ENCODE results near the gene UBXN1.

Gene UBXN1, protein sequence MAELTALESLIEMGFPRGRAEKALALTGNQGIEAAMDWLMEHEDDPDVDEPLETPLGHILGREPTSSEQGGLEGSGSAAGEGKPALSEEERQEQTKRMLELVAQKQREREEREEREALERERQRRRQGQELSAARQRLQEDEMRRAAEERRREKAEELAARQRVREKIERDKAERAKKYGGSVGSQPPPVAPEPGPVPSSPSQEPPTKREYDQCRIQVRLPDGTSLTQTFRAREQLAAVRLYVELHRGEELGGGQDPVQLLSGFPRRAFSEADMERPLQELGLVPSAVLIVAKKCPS

DNA sequence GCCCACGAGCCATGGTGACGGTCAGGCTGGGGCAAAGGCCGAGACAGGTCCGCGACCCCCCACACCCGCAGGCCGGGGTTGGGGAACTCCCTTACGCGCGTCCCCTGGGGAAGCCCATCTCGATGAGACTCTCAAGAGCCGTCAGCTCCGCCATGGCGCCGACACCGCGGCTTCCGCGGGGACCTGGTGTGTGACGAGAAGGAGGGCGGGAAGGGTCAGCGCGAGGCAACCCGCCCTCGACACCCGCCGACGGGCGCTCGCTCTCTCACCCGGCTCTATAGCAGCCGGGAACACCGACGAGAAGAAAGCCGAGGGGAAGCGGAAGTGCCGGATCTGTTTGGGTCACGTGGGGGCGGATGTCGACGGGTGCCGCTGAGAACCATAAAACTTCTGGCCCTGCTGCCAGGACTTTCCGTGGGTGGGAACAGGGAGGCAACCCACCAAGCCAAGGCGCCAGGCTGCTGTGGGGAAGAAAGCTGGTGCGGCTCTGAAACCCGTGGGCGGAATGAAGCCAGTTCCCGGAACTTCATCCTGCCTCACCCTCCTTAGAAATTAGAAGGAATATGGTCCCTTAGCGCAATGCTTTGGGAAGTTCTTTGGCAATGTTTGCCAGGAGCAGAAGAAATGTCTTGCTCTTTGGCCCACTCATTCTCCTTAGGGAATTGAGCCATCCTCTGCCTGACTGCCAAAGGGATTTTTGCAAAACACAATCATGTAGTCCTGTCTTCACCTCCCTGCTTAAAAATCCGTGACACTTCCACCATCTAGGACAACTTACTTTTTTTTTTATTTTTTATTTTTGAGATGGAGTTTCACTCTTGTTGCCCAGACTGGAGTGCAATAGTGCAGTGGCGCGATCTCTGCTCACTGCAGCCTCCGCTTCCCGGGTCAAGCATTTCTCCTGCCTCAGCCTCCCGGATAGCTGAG is at the start of gene UBXN1:
TSS of gene UBXN1 (minus strand) at position 304 of the 927 bp plus-strand sequence. CDS start at position 154, 150 bp downstream.
- peak; percentile 76 to 86 for DNase-seq (ENCODE audit: extremely low read depth in 1 of 2, low read depth in 1 of 2)

DNA sequence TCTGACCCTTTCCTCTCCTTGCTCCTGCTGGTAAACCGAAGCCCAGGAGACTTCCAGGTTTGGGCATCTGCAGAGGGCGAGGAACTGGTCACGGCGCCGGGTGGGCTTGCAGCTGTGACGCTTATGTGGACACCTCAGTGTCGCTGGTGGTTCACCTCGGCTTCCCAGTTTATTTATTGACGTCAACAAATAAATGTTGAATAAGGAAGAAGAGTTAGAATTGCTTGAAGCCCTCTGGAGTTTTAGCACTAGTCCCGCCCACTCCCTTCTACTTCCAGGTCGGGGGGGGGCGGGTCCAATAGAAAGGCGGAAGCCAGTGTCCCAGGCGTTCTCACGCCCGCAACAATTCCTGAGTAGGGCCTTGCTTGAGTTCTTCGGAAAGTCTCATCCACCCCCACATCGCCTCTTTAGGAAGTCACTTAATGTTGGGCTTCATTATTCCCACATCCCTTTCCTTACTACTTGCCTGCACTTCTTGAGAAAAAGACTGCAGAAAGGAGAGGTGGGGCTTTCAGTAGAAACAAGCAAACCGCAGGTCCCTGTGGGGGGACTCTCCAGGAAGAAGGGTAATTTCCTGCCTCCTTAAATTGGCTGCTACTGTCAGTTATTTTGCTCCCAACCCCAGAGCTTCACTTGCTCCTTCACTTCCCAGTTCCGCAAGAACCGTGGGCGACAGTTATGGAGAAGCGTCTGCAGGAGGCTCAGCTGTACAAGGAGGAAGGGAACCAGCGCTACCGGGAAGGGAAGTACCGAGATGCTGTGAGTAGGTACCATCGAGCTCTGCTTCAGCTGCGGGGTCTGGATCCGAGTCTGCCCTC is 49.5 kb upstream of the UBXN1 start, which contains the start of gene TTC9C:
TSS of gene TTC9C (plus strand) at position 316 of the 818 bp plus-strand sequence. CDS start at position 679, 363 bp downstream.
- DNase-seq (ENCODE audit: extremely low read depth in 1 of 2, low read depth in 1 of 2) = peak; percentile 58 to 79

DNA sequence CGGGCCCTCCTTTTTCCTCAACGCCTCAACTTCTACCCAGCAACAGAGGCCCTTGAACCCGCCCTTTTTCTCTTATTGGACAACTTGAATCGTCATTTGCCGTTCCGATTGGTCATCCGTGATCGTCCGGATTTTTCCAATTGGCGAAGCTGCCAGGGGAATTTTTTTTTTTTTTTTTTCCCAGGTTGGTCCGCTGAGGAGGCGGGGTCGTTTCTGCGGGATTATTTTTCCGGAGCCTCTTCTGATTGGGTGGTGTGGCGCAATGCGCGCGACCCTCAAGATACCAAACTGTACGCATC is 48.9 kb upstream of the UBXN1 start:
- DNase-seq (ENCODE audit: extremely low read depth in 1 of 2, low read depth in 1 of 2) = peak; percentile 59 to 84

DNA sequence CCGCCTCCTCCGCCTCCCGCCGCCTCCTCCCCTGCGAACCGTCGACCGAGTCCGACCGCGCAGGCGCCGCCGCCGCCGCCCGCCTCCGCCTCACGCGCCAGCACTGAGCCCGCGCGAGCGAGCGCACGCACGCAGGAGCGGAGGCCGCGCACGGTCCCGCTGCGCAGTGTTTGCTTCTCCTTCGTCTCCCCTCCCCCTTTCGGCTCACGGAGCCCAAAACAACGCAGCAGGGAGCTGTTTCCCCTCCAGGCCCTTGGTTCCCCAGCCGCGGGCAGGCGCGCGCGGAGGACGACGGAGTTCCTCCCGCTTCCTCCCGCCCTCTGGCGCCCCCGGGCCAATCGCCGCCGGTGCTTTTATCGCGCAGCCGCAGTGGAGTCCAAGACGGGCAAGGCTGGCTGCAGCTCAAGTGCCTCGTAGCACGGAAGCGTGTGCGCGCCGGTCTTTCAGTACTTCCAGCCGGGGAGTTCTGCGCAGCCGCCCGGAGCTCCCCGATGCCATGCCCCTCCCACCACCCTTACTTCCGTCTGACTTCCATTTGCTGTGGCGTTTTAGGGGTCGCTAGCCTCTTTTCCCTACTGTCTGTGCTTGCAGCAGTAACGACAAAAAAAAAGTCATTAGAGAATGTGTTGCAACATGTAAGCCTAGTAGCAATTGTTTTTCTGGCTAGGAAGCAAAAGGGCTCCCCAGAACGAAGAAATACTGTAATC is 48.4 kb upstream of the UBXN1 start, which contains the start of gene HNRNPUL2:
TSS of gene HNRNPUL2 (minus strand) at position 293 of the 707 bp plus-strand sequence. CDS start 301 bp downstream, outside the sequence.
- peak; percentile 98 for DNase-seq (ENCODE audit: extremely low read depth in 1 of 2, low read depth in 1 of 2)

DNA sequence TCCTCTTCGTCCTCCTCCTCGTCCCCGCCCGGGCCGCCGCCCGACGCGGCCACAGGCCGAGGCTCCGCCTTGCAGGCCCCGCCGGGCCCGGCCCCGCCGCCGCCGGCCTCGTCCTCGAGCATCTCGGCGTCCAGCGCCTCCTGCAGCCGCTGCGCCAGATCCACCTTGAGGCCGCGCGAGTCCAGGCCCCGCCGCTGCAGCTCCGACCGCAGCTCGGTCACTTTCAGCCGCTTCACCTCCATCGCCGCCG is 48.0 kb upstream of the UBXN1 start:
- peak in 1 of 2 donors; percentile 16 for DNase-seq (ENCODE audit: extremely low read depth in 1 of 2, low read depth in 1 of 2)

DNA sequence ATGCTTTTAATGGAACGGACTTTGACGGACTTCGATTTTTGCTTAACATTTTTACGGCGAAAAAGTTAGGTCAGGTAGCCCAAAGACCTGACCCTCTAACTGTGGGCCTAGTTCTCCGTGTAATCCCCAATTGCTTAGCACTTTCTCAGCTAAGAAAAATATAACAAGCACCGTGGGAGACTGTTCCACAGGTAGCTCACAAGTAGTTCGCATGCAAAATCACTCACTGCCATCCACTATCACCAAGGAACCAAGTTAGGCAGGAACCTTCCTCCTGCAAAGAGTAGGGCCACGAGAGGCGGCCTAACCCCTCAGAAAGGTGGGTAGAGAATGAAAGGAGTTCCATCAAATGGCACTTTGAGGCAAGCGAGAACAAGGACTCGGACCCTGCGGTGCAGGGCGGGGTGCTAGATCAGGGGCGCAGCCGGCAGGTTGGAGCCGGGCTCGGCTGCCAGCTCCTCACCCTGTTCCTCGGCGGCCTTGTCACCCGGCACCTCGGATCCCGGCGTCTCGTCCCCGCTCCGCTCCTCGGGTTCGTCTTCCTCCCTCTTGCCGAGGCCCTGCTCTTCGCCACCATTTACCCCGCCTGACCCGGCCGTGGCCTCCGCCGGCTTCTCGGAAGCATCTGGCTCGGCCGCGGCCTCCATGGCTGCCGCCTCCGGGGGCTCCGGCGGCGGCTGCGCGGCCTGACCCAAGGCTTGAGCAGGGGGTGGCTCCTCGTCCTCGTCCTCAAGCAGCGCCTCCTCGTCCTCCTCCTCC is 47.5 kb upstream of the UBXN1 start:
- no peak for DNase-seq (ENCODE audit: extremely low read depth in 1 of 2, low read depth in 1 of 2)

DNA sequence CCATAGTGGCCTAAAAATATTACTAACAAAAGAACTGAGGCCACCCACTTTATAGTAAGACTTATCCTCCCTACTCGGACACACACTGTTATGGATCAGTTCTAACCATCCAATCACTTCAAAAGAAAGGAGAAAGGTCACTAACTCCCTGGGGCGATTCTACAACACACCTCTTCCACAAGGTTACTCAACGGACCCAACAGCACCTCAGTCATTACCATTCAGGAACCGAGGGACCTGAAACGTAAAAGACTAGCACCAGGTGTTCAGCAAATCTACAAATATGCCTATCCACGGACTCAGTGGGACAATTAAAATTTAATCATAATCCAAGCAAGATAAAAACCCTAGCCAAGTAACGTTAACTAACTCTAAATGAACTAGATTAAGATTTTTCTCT is 46.8 kb upstream of the UBXN1 start:
- DNase-seq (ENCODE audit: extremely low read depth in 1 of 2, low read depth in 1 of 2) = no peak

DNA sequence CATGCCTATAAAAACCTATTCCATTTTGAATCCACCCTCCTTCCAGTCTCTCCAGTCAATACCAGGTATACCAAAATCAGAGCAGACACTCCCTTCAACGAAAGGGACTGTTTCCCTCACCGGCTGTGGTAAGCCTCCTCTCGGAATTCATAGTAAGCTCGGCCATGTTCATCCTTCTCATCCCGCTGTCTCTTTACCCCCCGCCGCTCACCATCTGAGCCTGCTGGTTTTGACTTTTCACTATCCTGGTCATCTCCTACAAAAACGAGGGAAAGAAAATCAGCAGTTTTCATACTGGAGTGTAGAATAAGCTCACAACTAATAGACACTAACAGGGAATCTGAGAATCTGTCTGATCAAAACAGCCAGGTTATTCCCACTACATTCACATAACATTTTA is 45.3 kb upstream of the UBXN1 start:
- no peak for DNase-seq (ENCODE audit: extremely low read depth in 1 of 2, low read depth in 1 of 2)

DNA sequence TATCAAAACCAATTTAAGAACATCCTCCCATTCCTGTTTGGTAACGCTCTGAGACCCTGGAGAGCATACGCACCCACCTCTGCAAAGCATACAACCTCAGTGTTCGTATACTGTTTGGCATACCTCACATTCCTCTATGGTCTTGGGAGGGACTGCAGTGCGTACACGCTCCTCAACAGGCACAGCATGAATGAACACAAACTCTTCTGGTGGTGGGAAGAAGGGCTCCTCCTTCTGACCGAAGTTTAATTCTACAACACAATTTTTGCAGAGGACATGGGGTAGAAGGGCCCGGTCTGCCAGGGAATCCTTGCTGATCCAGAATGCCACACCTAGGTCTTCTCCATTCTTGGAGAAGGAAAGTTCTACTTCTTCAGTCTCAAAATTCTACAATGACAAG is 43.1 kb upstream of the UBXN1 start:
- no peak for DNase-seq (ENCODE audit: extremely low read depth in 1 of 2, low read depth in 1 of 2)

DNA sequence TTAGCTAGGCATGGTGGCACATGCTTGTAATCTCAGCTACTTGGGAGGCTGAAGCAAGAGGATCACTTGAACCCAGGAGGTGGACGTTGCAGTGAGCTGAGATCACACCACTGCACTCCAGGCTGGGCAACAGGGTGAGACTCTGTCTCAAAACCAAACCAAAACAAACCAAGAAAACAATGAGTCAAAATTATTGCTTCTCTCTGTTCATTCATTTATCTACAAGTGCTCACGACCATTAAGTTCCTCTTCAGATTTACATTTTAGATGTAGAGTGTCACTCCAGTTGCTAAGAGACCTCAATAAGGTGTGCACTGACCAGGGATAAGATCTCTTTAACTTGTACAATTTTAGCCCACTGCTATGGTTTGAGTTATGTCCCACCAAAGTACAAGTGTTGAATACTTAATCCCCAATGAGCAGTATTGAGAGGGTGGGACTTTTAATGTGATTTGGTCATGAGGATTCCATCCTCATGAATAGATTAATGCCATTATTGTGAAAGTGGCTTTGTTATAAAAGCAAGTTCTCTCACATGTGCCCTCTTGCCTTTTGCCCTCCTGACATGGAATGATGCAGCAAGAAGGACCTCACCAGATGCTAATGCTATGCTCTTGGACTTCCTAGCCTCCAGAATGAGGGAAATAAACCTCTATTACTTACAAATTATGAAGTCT is 40.6 kb upstream of the UBXN1 start:
- no peak for DNase-seq (ENCODE audit: extremely low read depth in 1 of 2, low read depth in 1 of 2)

DNA sequence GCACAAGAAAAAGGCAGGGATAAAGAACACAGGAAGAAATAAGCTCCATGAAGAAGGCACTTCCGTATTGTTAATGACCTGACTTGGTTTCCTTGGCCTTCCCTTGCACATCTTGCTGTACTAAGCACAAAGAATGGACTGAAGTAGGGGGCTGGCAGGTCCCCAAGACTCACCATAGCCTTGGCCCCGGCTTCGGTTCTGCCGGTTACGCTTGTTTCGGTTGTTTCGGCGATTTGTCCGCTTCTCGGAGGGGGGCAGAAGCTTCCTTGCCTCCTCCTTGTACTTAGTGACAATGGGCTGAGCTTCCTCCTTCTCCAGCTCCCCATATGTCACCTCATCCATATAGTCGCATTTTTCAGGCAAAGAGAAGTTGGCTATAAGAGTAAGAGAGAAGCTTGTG is 37.9 kb upstream of the UBXN1 start:
- no peak for DNase-seq (ENCODE audit: extremely low read depth in 1 of 2, low read depth in 1 of 2)

DNA sequence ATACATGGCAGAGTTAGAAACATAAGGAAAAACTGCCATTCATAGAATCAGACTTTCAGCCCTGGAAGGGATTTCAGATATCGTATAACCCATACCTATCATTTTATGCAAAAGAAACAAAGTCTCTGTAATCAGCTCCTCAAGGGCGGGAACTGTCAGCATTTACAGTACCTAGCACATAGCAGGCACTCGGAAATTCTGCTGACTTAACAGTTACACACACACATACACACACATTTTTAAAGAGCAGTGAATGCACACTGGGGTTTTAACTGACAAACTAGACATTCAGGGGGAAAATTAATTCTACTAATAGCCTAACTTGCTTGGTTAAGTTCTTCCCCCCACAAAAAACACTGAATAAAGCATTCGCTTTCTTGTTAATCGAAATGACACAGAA is 37.3 kb upstream of the UBXN1 start:
- no peak for DNase-seq (ENCODE audit: extremely low read depth in 1 of 2, low read depth in 1 of 2)

DNA sequence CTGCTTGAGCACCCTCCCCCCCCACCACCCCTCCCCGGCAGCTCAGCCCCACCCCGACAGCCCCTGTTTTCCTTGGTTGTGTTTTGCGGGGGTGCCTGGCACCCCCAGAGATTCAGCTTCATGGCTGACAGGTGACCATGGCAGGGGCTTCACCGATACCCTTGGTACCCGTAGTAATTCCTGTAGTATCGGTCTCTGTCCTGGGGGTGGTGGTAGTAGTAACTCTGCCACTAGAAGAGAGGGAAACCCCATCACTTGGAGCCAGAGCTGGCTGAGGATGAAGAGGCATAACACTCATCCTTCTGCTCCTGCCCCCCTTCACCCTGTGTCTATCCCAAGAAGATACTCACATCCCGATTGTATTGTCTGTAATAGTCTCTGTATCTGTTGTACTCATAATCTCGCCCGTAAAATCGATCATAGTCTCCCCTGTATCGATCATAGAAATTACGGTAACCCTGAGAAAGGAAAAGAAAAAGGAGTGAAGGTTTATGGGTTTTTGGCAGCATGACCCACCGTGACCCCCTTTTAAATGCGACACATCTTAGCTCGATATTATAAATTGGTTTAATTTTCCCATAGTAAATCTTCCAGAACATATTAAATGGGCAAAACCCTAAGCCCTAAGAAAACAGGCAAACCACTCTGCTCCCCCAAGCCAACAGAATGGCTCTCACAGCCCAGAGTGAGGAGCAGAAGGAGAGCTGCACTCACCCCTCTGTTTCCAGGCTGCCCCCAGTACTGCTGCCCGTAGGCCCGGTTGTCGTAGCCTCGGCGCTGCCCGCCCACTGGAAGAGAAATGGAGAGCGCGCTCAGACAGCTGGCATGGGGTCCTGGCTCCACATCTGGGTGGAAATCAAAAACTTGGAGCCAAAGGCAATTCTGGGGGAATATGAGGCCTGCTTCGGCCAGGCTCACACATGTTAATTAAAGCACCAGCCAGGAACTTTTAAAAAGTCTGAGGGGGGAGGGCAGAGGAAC is 36.6 kb upstream of the UBXN1 start:
- DNase-seq (ENCODE audit: extremely low read depth in 1 of 2, low read depth in 1 of 2) = no peak

DNA sequence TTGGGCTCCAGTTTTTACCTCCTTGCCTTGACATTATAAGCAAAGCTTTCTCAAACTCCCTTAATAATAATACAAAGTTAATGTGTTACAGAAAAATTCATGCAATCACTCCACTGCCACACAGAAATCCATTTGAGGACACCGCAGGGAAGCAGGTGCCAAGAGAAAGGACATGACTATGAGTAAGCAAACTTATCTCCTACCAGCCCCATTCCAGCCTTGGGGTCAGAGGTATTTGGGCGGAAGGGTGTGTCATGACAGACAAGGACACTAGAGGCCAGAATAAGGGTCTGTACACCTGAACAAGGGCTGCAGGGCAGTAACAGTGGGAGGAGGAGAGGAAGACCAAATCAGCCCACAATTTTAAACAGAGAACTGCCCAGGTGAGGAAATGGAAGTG is 34.5 kb upstream of the UBXN1 start:
- DNase-seq (ENCODE audit: extremely low read depth in 1 of 2, low read depth in 1 of 2) = no peak

DNA sequence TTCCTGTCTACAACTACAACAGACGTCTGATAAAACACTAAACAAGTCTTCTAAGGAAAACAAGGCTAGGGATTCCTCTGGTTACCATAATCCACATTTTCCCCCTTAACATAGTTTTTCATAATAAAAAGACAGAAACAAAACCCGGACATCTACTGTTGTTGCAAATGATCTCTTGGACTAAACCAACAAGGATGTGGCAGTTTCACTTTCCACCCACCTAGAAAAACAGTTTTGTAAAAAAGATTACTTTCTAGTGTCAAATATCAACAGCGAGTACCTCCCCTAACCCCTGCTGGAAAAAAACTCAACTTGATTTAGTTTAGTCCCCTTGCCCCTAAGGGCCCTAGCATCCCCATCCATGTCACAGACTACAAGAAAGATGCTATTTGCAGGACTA is 34.0 kb upstream of the UBXN1 start:
- DNase-seq (ENCODE audit: extremely low read depth in 1 of 2, low read depth in 1 of 2) = no peak

DNA sequence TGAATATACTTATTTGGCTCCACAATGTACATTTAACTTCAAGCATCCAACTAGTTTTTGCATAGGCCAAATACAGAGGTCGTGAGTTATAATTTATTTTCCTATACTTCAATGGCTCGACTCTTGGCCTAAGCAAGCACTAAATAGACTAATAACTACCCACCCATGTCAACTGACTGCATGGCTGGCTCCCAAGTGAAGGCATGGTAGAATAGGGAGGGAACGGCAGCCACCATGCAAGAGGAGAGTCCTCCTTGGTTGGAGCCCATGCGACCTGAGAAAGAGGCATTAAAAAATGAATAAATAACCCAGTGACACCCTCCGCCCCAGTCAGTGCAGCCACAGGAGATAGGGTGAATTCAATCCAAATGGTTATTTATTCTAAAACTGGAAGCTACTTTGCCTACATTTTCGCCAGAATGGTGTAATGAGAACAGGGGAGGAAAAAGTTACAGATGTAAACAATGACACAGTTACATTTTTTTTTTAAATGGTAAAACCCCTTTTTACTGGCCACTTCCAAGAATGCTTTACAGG is 33.5 kb upstream of the UBXN1 start:
- no peak for DNase-seq (ENCODE audit: extremely low read depth in 1 of 2, low read depth in 1 of 2)

DNA sequence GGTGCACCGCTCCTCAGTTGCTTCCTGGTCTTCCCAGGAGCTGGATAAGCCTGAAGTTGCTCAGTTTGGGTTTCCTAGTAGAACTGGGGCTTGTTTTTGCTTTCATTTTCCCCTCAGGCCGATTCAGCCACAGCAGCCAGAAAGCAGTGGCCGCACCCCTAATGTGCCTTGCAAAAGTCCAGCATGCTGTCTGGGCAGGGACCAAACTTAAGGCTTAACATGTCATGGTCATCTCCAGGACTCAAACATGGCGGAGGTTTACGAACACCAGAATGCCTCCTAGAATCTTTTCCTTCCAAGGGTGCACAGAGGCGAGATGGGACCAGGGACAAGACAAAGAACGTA is 31.1 kb upstream of the UBXN1 start:
- DNase-seq (ENCODE audit: extremely low read depth in 1 of 2, low read depth in 1 of 2) = no peak

All from stimulated activated CD8-positive, alpha-beta memory T cell treated with anti-CD3 and anti-CD28 coated beads, Interleukin-7, amount 100 ng/mL, for 48 hours (primary cell).